Stimulated activated CD8-positive, alpha-beta memory T cell treated with anti-CD3 and anti-CD28 coated beads, Interleukin-7, amount 100 ng/mL, for 48 hours (primary cell): ENCODE data around the gene NUF2.
"Not testable (repeated sequence)": the region's sequence is repeated elsewhere in the genome, so short reads cannot be mapped to it uniquely, and the experiment has no call there.

Experiments used
- DNase-seq, 2 donors: peaks; one replicate each; pipeline ENCODE4 v3.0.0-alpha.2; 2020; ENCODE audit warnings: low read depth in 1 of 2; ENCODE audit errors: extremely low read depth in 1 of 2

The NUF2 gene

DNA sequence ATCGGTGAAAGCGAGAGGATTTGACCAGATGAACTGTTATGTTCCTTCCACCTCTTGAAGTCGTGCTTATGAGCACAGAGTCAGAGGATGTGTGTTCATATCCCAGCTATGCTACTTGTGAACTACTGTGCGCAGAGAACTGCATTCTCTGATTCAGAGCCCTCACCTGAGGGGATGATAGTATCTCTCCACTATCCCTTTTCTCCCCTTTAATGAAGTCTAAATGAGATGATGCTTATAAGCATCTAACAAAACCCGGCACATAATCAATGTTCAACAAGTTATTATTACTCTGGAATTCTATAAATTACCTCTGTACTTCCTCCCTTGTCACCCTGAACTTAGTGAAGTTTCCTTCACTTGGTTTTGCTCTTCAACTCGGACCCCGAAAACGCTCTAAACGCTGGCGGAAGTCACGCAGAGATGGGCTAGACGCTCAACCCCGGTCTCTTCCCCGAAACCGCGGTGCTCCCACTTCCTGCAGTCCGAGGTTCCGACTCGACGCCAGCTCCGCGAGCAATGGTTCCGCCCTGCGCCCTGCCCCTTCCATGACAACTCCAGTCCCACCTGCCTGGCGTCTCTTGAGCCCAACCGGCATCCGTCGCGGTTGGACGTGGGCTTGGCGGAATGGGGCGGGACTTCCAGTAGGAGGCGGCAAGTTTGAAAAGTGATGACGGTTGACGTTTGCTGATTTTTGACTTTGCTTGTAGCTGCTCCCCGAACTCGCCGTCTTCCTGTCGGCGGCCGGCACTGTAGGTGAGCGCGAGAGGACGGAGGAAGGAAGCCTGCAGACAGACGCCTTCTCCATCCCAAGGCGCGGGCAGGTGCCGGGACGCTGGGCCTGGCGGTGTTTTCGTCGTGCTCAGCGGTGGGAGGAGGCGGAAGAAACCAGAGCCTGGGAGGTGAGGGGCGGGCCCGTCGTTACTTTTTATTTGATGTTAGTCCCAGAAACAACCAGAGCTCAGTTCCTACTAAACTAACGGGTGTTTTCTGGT lies at the start of gene NUF2:
NUF2 (plus strand) TSS at position 644 of the 995 bp plus-strand sequence. CDS start 4,098 bp downstream, outside the sequence.
- peak; percentile 92 to 94 for DNase-seq

DNA sequence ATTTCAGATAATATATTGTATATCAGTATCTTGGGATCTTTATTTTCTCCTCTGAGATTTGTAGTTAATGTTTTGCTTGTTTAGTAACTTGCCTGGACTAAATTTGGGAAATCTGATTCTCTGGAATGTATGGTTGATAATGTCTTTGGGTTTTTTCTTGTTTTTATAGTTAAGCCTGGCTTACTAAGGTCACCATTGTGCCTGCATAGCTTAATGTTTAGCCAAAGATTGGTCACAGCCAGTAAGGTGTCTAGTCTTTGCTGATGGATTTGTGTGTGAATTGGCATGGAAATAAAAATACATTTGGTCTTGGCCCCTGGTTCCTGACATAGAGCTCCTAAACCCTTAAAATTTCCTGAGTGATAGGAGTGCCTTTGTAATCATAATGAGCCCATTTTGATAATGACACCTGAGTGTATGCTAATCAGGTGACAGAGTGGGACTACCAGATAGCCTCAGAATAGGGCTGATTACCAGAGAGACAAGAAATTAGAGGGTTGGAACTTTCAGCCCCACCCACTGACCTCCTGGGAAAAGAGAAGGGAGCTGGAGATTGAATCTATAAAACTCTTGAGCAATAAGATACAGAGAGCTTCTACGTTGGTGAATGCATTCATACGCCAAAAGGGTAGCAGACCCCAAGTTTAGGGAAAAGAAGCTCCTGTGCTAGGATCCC lies 47.9 kb upstream of the NUF2 start:
- DNase-seq: no peak

- no peak for DNase-seq
Measured at GRCh38 chr1:163275222-163275621, 46.5 kb upstream of the NUF2 start.

GRCh38 chr1:163278602-163279001 lies 43.2 kb upstream of the NUF2 start:
- no peak for DNase-seq

DNA sequence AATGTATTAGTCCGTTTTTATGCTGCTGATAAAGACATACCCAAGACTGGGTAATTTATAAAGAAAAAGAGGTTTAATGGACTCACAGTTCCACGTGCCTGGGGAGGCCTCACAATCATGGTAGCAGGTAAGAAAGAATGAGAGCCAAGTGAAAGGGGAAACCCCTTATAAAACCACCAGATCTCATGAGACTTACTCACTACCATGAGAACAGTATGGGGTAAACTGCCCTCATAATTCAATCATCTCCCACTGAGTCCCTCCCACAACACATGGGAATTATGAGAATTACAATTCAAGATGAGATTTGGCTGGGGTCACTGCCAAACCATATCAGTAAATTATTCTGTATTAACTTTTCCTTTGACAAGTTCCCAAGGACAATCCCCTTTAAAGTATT lies 36.9 kb upstream of the NUF2 start:
- not testable (repeated sequence) for DNase-seq

DNA sequence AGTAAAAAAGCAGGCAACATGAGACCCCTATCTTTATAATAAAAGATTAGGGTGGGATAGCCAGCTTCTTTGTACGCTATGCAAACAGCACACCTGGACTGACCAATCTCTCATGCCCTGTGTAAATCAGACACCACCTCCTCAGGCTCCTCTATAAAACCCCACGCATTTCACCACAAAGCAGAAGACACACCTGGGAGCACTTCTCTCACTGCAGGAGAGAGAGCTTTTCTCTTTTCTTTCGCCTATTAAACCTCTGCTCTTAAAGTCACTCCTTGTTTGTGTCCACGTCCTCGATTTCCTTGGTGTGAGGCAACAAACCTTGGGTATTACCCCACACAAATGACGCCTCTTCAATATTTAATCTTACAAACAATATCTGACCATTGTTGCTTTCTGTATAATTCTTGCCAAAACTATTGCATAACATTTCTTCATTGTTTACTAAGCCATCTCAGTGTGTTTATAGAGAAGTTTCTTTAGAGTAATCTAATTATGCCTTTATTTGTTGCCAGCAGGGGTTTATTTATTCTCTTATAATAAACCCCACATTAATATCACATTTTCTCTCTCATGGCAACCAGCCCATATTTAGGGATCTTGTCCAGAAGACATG lies 31.6 kb upstream of the NUF2 start:
- DNase-seq: no peak

GRCh38 chr1:163291461-163291860 lies 30.3 kb upstream of the NUF2 start:
- no peak for DNase-seq

DNA sequence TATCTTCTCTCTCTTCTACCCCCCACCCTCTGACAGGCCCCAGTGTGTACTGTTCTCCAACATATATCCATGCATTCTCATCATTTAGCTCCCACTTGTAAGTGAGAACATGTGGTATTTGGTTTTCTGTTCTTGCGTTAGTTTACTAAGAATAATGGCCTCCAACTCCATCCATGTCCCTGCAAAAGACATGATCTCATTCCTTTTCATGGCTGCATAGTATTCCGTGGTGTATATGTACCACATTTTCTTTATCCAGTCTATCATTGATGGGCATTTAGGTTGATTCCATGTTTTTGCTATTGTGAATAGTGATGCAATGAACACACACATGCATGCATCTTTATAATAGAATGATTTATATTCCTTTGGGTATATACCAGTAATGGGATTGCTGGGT lies 29.6 kb upstream of the NUF2 start:
- DNase-seq: not testable (repeated sequence)

DNA sequence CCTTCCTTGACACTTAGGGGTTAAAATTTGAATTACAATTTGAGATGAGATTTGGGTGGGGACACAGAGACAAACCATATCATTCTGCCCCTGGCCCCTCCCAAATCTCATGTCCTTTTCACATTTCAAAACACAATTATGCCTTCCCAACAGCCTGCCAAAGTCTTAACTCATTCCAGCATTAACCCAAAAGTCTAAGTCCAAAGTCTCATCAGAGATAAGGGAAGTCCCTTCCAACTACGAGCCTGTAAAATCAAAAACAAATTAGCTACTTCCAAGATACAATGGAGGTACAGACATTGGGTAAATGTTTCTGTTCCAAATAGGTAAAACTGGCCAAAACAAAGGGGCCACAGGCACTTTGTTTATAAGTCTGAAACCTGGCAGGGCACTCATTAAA lies 28.3 kb upstream of the NUF2 start:
- not testable (repeated sequence) for DNase-seq

GRCh38 chr1:163295949-163296348 lies 25.8 kb upstream of the NUF2 start:
- no peak for DNase-seq

DNA sequence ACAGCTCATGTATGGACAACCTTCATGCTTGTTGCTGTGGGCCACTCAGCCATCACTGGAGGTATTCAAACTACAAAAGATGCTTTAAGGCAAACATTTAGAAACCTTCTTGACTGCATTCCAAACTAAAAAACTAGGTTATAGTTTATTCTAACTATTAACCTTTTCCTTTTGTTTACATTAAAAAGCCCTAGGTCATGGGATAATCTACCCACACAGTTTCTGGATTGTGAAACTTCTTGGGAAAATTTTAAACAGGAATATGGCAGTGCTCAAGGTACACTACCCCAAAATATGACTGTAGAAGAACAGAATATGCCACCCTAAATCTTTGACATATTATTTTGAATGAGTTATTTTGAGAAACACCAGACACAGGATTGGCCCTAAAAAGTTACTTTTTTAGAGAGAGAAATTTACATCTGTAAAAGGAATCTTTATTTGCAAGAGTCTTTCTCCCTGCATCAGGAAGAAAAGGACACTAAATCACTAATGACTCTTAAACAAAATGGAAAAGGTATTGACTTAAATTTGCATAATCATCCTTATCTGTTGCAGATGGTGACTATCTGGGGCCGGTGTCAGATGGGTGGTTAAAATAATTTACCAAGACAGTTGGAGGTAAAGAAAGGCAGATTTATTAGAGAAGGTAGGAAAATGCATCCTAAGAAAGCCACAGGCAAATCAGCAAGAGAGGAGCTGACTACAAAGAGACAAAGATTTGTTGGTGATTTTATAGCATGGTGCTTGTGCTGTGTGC lies 25.1 kb upstream of the NUF2 start:
- no peak for DNase-seq

GRCh38 chr1:163298365-163298764 lies 23.4 kb upstream of the NUF2 start:
- no peak for DNase-seq

DNA sequence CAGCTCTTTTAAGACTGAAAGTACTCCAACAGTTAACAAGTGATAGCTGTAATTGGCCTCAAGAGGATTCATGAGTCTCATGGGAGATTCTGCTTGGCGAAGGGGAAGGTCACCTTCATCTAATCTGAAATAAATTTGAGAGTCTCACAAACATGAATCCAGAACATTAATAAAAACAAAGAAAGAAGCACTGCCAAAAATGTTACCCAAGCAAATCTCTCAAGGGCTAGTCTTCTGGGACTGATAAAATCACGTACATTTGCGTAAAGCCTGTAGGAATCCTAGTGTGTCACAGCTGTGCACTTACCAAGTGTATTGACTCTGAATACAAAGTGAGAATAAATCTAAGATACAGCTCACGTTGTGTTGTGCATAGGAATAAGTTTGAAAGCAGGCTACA lies 21.2 kb upstream of the NUF2 start:
- no peak for DNase-seq

GRCh38 chr1:163303561-163303960 lies 18.2 kb upstream of the NUF2 start:
- no peak for DNase-seq

- DNase-seq: no peak
Measured at GRCh38 chr1:163305441-163305840, 16.3 kb upstream of the NUF2 start.

GRCh38 chr1:163307479-163308171 lies 14.1 kb upstream of the NUF2 start:
- DNase-seq: no peak

DNA sequence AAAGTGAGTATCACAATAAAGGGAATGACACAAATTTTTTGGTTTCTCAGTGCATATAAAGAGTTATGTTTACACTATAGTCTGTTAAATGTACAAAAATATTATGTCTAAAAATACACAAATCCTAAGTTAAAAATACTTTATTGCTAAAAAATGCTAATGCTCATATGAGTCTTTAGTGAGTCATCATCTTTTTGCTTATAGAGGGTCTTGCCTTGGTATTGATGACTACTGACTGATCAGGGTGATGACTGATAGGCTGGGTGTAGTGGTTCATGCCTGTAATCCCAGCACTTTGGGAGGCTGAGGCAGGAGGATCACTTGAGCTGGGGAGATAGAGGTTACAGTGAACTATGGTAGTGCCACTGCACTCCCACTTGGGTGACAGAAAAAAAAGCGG lies 12.9 kb upstream of the NUF2 start:
- no peak for DNase-seq

DNA sequence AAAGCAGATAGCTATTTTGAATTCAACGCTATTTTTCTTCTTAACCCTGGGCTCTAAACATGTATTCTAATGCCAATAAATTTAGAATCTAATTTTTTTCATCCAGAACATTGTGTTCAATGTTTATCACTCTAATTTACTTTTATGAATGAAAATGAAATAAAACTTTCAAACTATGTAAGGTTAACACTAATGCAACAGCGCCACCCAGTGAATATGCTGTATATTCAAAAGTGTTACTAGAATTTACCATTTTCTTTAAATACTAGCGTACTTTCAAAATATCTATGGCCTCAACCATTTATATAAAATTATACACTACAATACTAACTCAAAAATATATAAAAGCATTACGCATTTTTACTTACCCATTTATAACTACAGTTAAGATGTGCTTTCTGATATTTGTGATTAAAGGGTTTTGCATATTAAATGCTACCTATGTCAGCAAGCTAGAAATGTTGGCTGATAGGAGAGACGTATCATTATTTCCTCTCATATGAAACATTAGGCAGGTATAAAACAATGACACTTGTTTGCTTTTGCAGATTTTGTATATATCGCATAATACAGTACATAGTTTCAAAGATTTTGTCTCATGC lies 5.9 kb upstream of the NUF2 start:
- no peak for DNase-seq

DNA sequence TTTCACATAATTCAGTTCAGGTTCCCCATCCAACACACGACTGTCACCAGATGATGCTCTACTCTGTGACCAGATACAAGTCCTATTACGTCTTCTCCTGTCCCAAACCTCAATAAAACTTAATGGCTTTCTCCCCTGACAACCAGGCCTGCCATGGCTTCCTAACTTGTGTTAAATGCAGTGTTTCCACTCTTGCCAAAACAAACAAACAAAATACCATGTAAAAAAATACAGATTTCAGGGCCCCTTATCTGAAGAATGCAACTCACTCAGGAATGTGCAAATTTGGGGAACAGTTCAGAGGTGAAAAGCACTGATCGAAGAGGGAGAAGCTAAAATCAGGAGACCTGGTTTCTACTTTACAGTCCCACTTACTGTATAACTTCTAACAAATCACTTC lies 863 bp upstream of the NUF2 start:
- DNase-seq: no peak

GRCh38 chr1:163323339-163323738 lies 1.6 kb downstream of the NUF2 start:
- DNase-seq: not testable (repeated sequence)
